ENCODE results near the gene COASY. TPM values are rescaled to one million over a fixed set of nuclear protein-coding genes. Genes with fewer than 3 reads are reported as not detected.
A peak's percentile ranks its signal among the peaks of the same experiment; 100 is the strongest.

COASY gene
- total and polyA plus RNA-seq, 4 donors: 25.9 to 93.2 (median 64.3) TPM

DNA sequence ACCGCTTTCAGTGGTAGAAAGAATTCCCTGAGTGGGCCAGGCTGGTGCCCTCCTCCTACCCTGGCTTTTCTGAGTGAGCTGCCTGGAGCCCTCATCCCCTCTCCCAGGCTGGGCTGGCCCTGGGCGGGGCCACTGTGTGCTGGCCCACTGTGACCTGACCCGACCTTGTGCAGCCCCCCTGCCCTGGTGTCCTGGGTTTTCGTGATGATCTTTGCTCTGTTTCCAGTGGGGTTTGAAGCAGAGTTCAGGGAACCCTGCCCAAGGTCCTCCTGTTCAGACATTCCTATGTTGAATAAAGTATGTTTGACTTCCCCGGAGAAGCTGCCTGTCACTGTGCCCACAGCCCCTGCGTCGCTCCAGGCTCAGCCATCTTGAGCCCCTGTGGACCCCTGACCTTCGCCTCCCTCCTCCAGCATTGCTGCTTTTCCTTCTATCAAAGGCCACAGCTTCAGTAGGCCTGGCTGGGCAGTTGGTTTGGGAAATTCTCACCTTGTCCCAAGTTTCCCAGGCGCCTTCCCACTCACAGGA lies 39.6 kb upstream of the COASY start:
- DNase-seq: no peak
- no peaks in the 10 kb centered on the region for H3K27me3 ChIP-seq (ENCODE audit: control insufficient read depth in 3 of 3, insufficient read depth in 3 of 3, low read length in 2 of 3)
- H3K9ac ChIP-seq (ENCODE audit: insufficient read depth in 1 of 2, low read length in 2 of 2): no peak overlapping the region

DNA sequence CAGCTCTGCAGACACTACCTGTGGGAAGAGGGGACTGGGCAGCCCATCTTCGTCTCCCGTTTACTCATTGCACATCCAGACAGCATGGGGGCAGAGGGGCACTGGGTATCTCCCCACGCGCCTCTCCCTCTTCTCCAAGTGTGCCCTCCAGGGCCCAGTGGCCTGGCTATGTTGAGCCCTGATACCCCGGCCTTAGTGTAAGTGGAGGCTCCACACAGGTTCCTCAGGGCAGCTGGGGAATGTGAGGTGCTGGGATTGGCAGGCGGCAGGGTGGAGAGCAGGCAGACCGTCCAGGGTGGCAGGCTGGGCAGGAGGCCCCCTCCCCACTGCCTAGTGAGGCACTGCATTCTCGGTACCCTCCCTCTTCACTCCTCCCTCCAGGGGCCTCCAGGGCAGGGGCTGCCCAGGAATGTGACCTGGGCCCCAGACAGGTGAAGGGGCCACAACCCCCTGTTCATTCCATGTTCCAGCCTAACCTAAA lies 39.1 kb upstream of the COASY start:
- Histone ChIP-seq H3K9ac (ENCODE audit: insufficient read depth in 1 of 2, low read length in 2 of 2) (no peak overlapping the region), H3K27ac (ENCODE audit: low read depth in 1 of 2, low read length in 1 of 2) (peak overlapping the region; percentile 24 to 84), H3K9me3 (ENCODE audit: control insufficient read depth in 4 of 4, insufficient read depth in 3 of 4, low read length in 3 of 4) (no peaks in the 10 kb centered on the region), H3K27me3 (ENCODE audit: control insufficient read depth in 3 of 3, insufficient read depth in 3 of 3, low read length in 2 of 3) (no peaks in the 10 kb centered on the region), H3K36me3 (ENCODE audit: control insufficient read depth in 4 of 4, insufficient read depth in 4 of 4, low read length in 4 of 4) (peaks cover 0 to 18% (median 2%) of the 10 kb centered on the region in 4 donors), H3K4me1 (ENCODE audit: control insufficient read depth in 5 of 5, insufficient read depth in 5 of 5, low read length in 5 of 5) (peaks cover 28 to 54% (median 41%) of the 10 kb centered on the region in 5 donors), H3K4me3 (no peak overlapping the region)
- TF ChIP-seq, protein P1, sequence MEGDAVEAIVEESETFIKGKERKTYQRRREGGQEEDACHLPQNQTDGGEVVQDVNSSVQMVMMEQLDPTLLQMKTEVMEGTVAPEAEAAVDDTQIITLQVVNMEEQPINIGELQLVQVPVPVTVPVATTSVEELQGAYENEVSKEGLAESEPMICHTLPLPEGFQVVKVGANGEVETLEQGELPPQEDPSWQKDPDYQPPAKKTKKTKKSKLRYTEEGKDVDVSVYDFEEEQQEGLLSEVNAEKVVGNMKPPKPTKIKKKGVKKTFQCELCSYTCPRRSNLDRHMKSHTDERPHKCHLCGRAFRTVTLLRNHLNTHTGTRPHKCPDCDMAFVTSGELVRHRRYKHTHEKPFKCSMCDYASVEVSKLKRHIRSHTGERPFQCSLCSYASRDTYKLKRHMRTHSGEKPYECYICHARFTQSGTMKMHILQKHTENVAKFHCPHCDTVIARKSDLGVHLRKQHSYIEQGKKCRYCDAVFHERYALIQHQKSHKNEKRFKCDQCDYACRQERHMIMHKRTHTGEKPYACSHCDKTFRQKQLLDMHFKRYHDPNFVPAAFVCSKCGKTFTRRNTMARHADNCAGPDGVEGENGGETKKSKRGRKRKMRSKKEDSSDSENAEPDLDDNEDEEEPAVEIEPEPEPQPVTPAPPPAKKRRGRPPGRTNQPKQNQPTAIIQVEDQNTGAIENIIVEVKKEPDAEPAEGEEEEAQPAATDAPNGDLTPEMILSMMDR (IDR thresholded peaks at IDR 0.05; ENCODE audit: control extremely low read depth, extremely low read depth): no peak
- ATAC-seq (ENCODE audit: insufficient read depth, low FRiP score) (no peak), DNase-seq (no peak)
- 87 to 95% methylated on average over 8 of the region's 8 CpGs for WGBS, 2 donors

More for the DNA sequence above, 39.6 kb upstream of the COASY start:
- peaks cover 0 to 18% (median 2%) of the 10 kb centered on the region in 4 donors for H3K36me3 ChIP-seq (ENCODE audit: control insufficient read depth in 4 of 4, insufficient read depth in 4 of 4, low read length in 4 of 4)
- 75 to 80% methylated on average over 9 of the region's 9 CpGs for WGBS, 2 donors
- no peaks in the 10 kb centered on the region for H3K9me3 ChIP-seq (ENCODE audit: control insufficient read depth in 4 of 4, insufficient read depth in 3 of 4, low read length in 3 of 4)
- peaks cover 29 to 59% (median 43%) of the 10 kb centered on the region in 5 donors for H3K4me1 ChIP-seq (ENCODE audit: control insufficient read depth in 5 of 5, insufficient read depth in 5 of 5, low read length in 5 of 5)
- H3K4me3 ChIP-seq: no peak overlapping the region
- TF ChIP-seq, protein P1 (IDR thresholded peaks at IDR 0.05; ENCODE audit: control extremely low read depth, extremely low read depth): no peak
- ATAC-seq (ENCODE audit: insufficient read depth, low FRiP score): no peak
- peak overlapping the region; percentile 38 to 84 for H3K27ac ChIP-seq (ENCODE audit: low read depth in 1 of 2, low read length in 1 of 2)

DNA sequence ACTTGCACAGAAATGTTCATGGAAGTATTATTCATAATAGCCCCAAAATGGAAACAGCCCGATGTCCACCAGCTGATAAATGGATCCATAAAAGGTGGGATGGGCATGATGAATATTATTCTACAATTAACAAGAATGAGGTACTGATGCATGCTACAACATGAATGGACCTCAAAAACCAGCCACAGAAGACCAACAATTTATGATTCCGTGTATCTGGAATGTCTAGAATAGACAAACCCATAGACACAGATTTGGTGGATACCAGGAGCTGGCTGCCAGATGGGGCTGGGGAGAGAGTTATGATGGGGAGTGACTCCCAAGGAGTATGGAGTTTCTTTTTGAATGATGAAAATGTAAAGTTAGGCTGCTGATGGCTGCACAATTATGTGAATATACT lies 36.7 kb upstream of the COASY start:
- no peak overlapping the region for H3K4me3 ChIP-seq
- ATAC-seq (ENCODE audit: insufficient read depth, low FRiP score) (no peak), DNase-seq (no peak)
- no peaks in the 10 kb centered on the region for H3K9me3 ChIP-seq (ENCODE audit: control insufficient read depth in 4 of 4, insufficient read depth in 3 of 4, low read length in 3 of 4)
- 87 to 93% methylated on average over 2 of the region's 2 CpGs for WGBS, 2 donors
- H3K36me3 ChIP-seq (ENCODE audit: control insufficient read depth in 4 of 4, insufficient read depth in 4 of 4, low read length in 4 of 4): peaks cover 0 to 18% (median 2%) of the 10 kb centered on the region in 4 donors
- TF ChIP-seq, protein P1 (IDR thresholded peaks at IDR 0.05; ENCODE audit: control extremely low read depth, extremely low read depth): no peak
- H3K27ac ChIP-seq (ENCODE audit: low read depth in 1 of 2, low read length in 1 of 2): no peak overlapping the region
- H3K4me1 ChIP-seq (ENCODE audit: control insufficient read depth in 5 of 5, insufficient read depth in 5 of 5, low read length in 5 of 5): peaks cover 8 to 30% (median 25%) of the 10 kb centered on the region in 5 donors
- no peaks in the 10 kb centered on the region for H3K27me3 ChIP-seq (ENCODE audit: control insufficient read depth in 3 of 3, insufficient read depth in 3 of 3, low read length in 2 of 3)
- H3K9ac ChIP-seq (ENCODE audit: insufficient read depth in 1 of 2, low read length in 2 of 2): no peak overlapping the region
